Astrocyte of the spinal cord (primary cell): ENCODE results near the gene KCTD16.

Source experiments
- DNase-seq: peaks from one replicate; pipeline ENCODE4 v3.0.0; 2011; ENCODE audit warnings: low read depth, low spot score
- H3K4me3 ChIP-seq: 2 replicates; pipeline ENCODE4 v1.5.1; 2011; ENCODE audit warnings: low read depth, mild to moderate bottlenecking, low read length, moderate library complexity
- CTCF ChIP-seq: IDR thresholded peaks from 2 replicates; pipeline ENCODE4 v1.5.1; 2012; ENCODE audit warnings: low read depth, mild to moderate bottlenecking, low read length, inconsistent platforms
- in situ Hi-C: cut with HindIII; loops from 2 replicates; pipeline ENCODE4 v1.10.0; 2017; ENCODE audit warnings: low sequenced_read_pairs

Gene KCTD16

GRCh38 chr5:144462577-144462976 lies 291.9 kb downstream of the KCTD16 start:
- TF ChIP-seq CTCF = no peak
- in situ Hi-C loops = no loop called here
- H3K4me3 ChIP-seq = no peak overlapping the region
- DNase-seq = no peak

- no peak for TF ChIP-seq CTCF
- no peak overlapping the region for H3K4me3 ChIP-seq
- in situ Hi-C loops = no loop called here
- no peak for DNase-seq
Measured at GRCh38 chr5:144463481-144464223, 293.0 kb downstream of the KCTD16 start.

- in situ Hi-C loops = no loop called here
- DNase-seq = no peak
- no peak for TF ChIP-seq CTCF
- no peak overlapping the region for H3K4me3 ChIP-seq
Measured at GRCh38 chr5:144464306-144464705, 293.6 kb downstream of the KCTD16 start.

- DNase-seq = no peak
- in situ Hi-C loops = no loop called here
- no peak for TF ChIP-seq CTCF
- no peak overlapping the region for H3K4me3 ChIP-seq
Measured at GRCh38 chr5:144465441-144465840, 294.8 kb downstream of the KCTD16 start.

GRCh38 chr5:144467792-144468191 lies 297.1 kb downstream of the KCTD16 start:
- no peak overlapping the region for H3K4me3 ChIP-seq
- in situ Hi-C loops = no loop called here
- TF ChIP-seq CTCF = peak; percentile 82
- DNase-seq = peak; percentile 52

- in situ Hi-C loops = no loop called here
- DNase-seq = peak; percentile 39
- H3K4me3 ChIP-seq = no peak overlapping the region
- no peak for TF ChIP-seq CTCF
Measured at GRCh38 chr5:144468571-144468970, 297.9 kb downstream of the KCTD16 start.
